Subcutaneous adipose tissue (tissue), 4 donors: ENCODE measurements around the gene TRPC4AP. TPM values are rescaled to one million over a fixed set of nuclear protein-coding genes. Genes with fewer than 3 reads are reported as not detected.

ENCODE experiments used
- total RNA-seq, 4 donors: library from RNA; depleted of rRNA; stranded (reverse); fragments of >200 nt; gene quantifications; one replicate each; pipeline ENCODE4 v1.1.0, GENCODE V29; 2016
- TF ChIP-seq, protein P1 (sequence below): fragments of 450-650 bp; IDR thresholded peaks from one replicate; pipeline ENCODE4 v1.5.1; 2016; ENCODE audit warnings: low read depth, mild to moderate bottlenecking, control low read depth, antibody characterized with exemption, moderate library complexity

TRPC4AP gene
- total RNA-seq, 4 donors from 2014 or later, result 76.6 to 112 (median 78.5) TPM

- TF ChIP-seq, protein P1, sequence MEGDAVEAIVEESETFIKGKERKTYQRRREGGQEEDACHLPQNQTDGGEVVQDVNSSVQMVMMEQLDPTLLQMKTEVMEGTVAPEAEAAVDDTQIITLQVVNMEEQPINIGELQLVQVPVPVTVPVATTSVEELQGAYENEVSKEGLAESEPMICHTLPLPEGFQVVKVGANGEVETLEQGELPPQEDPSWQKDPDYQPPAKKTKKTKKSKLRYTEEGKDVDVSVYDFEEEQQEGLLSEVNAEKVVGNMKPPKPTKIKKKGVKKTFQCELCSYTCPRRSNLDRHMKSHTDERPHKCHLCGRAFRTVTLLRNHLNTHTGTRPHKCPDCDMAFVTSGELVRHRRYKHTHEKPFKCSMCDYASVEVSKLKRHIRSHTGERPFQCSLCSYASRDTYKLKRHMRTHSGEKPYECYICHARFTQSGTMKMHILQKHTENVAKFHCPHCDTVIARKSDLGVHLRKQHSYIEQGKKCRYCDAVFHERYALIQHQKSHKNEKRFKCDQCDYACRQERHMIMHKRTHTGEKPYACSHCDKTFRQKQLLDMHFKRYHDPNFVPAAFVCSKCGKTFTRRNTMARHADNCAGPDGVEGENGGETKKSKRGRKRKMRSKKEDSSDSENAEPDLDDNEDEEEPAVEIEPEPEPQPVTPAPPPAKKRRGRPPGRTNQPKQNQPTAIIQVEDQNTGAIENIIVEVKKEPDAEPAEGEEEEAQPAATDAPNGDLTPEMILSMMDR, result no peak
These were observed 23.7 kb upstream of the TRPC4AP start for GRCh38 chr20:35116258-35116657.

GRCh38 chr20:35115606-35116005 lies 23.0 kb upstream of the TRPC4AP start:
- TF ChIP-seq, protein P1, result no peak

- TF ChIP-seq, protein P1, result no peak
These were observed 18.7 kb upstream of the TRPC4AP start for GRCh38 chr20:35111141-35111888.

GRCh38 chr20:35108921-35109320 lies 16.3 kb upstream of the TRPC4AP start:
- TF ChIP-seq, protein P1, result no peak

DNA sequence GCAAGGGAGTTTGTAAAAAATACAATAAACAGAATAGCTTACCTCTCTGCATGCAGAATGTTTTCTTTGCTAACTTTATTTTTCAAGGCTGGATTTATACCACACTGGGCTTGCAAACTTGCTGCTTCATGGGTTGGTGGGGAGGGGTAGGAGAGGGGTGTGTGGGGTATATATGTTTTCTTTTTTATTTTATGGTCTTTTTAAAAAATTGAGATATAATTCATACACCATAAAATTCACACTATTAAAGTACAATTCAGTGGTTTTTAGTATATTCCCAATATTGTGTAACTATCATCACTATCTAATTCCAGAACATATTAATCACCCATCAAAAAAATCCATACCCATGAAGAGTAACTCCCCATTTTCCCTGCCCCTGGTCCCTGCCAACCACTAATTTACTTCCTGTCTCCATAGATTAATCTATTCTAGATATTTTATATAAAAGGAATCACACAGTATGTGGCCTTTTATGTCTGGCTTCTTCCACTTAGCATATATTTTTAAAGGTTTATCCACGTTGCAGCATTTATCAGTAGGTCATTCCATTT lies 14.3 kb upstream of the TRPC4AP start:
- TF ChIP-seq, protein P1, result no peak

DNA sequence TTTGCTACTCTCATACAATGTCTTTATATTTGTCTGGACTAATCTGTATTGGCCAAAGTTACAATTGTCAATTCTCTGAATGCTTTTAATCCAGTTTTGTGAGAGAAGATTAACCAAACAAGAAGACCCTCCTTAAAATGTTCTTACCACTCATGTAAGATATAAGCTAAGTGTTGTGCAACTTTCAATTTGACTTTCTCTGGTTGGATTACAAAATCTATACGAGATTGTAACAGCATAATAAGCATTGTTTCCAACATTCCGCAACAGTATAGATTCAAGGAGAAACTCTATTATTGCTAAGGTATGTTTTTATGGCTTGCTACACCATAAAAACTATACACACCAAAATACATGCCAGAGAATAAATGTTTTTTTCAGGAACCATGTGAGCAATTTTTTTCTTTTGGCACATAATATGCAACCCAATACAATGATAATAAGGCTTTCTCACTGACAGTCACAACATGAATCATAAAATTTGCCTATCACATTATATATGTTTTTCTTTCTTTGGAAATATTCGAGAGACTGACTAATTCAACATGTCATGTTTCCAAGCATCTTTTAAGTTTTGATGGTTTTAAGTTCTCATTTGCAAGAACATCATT lies 12.2 kb upstream of the TRPC4AP start:
- TF ChIP-seq, protein P1, result no peak

DNA sequence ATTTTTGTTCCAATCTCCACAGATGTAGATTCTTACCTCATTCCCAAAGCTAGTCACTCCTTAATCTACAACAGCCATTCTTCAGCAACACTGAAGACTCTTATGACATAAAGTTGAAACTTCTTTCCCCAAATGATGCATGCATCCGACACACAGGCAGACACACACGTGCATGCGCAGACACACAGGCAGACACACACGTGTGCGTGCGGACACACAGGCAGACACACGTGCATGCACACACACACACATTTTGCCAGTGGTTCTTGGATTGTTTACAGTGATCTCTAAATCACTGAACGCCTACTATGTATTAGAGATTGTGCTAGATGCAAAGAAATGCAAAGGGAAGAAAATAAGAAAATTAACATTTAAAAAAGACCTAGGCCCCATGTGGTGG lies 9.0 kb upstream of the TRPC4AP start:
- TF ChIP-seq, protein P1, result no peak
